Suprapubic skin (tissue), 4 donors: ENCODE measurements around the gene ZBTB20. TPM values are rescaled to one million over a fixed set of nuclear protein-coding genes. Genes with fewer than 3 reads are reported as not detected.

Source experiments
- DNase-seq, 2 donors: peaks; one replicate each; pipeline ENCODE4 v3.0.0-alpha.2; 2019; ENCODE audit warnings: low spot score in 2 of 2
- H3K27ac ChIP-seq: fragments of 200-600 bp; sonication (generic); one replicate; pipeline ENCODE4 v1.5.1; 2019
- H3K27me3 ChIP-seq: fragments of 200-600 bp; sonication (generic); one replicate; pipeline ENCODE4 v1.5.1; 2019
- H3K36me3 ChIP-seq: fragments of 200-600 bp; sonication (generic); one replicate; pipeline ENCODE4 v1.5.1; 2019
- H3K4me1 ChIP-seq: fragments of 200-600 bp; sonication (generic); one replicate; pipeline ENCODE4 v1.5.1; 2019
- H3K4me3 ChIP-seq: fragments of 200-600 bp; sonication (generic); one replicate; pipeline ENCODE4 v1.5.1; 2019; ENCODE audit warnings: mild to moderate bottlenecking
- H3K9me3 ChIP-seq: fragments of 200-600 bp; sonication (generic); one replicate; pipeline ENCODE4 v1.5.1; 2019
- EP300 ChIP-seq: sonication (generic); formaldehyde crosslinking; IDR thresholded peaks from one replicate; pipeline ENCODE4 v1.6.1; 2017; ENCODE audit warnings: antibody characterized with exemption
- POLR2A ChIP-seq, 2 donors: fragments of 450-650 bp; IDR thresholded peaks; one replicate each; pipeline ENCODE4 v1.6.1; 2017; ENCODE audit warnings: antibody characterized with exemption in 2 of 2, mild to moderate bottlenecking in 2 of 2, moderate library complexity in 2 of 2
- POLR2AphosphoS5 ChIP-seq, 3 donors: sonication (generic); formaldehyde crosslinking; IDR thresholded peaks; one replicate each; pipeline ENCODE4 v1.6.1; 2017; ENCODE audit warnings: antibody characterized with exemption in 3 of 3
- WGBS: methylation state at CpG from one replicate; pipeline ENCODE4 v1.1.5; 2018; 5-methylcytosine and 5-hydroxymethylcytosine counted together
- total RNA-seq, 4 donors: library from RNA; depleted of rRNA; stranded (reverse); fragments of >200 nt; gene quantifications; one replicate each; pipeline ENCODE4 v1.1.0, GENCODE V29; 2016
- TF ChIP-seq, protein P1 (sequence below), 2 donors: fragments of 200-600 bp in 1 of 2; fragments of 450-650 bp in 1 of 2; sonication (generic) in 1 of 2; IDR thresholded peaks; one replicate each; pipeline ENCODE4 v1.5.1; 2016 to 2019; ENCODE audit warnings: antibody characterized with exemption in 2 of 2, mild to moderate bottlenecking in 1 of 2, moderate library complexity in 1 of 2

Gene ZBTB20
- total RNA-seq, 4 donors from 2014 or later: 23.6 to 77.2 (median 39.4) TPM

DNA sequence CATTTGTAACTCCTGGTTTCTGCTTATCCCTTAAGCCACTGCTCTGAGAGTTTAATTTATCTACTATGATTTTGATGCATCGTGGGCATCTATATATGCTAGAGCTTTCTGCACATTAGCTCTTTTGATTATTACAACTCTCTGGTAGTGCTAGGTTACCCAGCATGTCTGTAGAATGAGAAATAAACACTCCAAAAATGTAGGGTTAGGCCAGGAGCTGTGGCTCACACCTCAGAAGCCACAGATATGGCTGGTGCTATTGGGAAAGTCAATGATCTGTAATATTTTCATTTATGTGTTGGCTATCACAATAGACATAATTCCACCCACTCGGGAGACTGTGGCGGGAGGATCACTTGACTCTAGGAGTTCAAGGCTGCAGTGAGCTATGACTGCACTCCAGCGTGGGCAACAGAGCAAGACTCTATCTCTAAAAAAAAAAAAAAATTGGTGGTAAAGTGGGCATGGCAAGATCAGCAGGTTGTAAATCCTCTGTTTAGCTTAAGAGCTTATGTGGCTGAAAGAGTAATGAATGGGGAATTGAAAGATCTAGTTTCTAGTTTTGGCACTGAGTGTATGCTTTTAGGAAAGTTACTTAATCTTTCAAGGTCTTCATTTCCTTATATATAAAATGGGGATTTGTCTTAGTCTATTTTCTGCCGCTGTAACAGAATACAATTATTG is 847.0 kb downstream of the ZBTB20 start:
- Histone ChIP-seq H3K4me1 (no peaks in the 10 kb centered on the region), H3K9me3 (no peaks in the 10 kb centered on the region), H3K27me3 (no peaks in the 10 kb centered on the region), H3K36me3 (no peaks in the 10 kb centered on the region), H3K4me3 (no peak overlapping the region), H3K27ac (no peak overlapping the region)
- WGBS: 91% methylated on average over 5 of the region's 5 CpGs
- TF ChIP-seq, protein P1, sequence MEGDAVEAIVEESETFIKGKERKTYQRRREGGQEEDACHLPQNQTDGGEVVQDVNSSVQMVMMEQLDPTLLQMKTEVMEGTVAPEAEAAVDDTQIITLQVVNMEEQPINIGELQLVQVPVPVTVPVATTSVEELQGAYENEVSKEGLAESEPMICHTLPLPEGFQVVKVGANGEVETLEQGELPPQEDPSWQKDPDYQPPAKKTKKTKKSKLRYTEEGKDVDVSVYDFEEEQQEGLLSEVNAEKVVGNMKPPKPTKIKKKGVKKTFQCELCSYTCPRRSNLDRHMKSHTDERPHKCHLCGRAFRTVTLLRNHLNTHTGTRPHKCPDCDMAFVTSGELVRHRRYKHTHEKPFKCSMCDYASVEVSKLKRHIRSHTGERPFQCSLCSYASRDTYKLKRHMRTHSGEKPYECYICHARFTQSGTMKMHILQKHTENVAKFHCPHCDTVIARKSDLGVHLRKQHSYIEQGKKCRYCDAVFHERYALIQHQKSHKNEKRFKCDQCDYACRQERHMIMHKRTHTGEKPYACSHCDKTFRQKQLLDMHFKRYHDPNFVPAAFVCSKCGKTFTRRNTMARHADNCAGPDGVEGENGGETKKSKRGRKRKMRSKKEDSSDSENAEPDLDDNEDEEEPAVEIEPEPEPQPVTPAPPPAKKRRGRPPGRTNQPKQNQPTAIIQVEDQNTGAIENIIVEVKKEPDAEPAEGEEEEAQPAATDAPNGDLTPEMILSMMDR (IDR thresholded peaks at IDR 0.05): no peak
- TF ChIP-seq EP300: no peak
- no peak for DNase-seq

GRCh38 chr3:114299421-114299820 is 847.7 kb downstream of the ZBTB20 start:
- no peak overlapping the region for H3K27ac ChIP-seq
- WGBS: 73% methylated on average over 13 of the region's 13 CpGs
- H3K4me1 ChIP-seq: no peaks in the 10 kb centered on the region
- no peak overlapping the region for H3K4me3 ChIP-seq
- H3K36me3 ChIP-seq: no peaks in the 10 kb centered on the region
- TF ChIP-seq POLR2AphosphoS5 (IDR thresholded peaks at IDR 0.05): no peak
- TF ChIP-seq EP300: no peak
- TF ChIP-seq, protein P1 (IDR thresholded peaks at IDR 0.05): no peak
- TF ChIP-seq POLR2A (IDR thresholded peaks at IDR 0.05): no peak
- H3K27me3 ChIP-seq: no peaks in the 10 kb centered on the region
- DNase-seq: no peak
- H3K9me3 ChIP-seq: no peaks in the 10 kb centered on the region

DNA sequence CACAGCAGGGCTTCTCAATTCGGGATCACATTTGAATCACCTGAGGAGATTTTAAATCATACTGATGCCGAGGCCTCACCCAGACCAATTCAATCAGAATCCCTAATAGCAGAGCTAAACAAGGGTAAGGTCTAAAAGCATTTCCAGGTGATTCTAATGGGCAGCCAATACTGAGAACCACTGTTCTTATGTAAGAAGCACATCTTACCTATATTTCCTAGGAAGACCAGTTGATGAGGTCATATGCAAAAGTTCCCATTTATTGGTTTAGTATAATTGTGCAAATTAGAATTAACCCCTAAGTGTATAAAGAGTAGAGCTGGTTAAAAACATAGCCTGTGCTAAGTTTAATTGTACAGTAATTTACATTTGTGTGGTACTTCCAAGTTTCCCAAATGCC is 851.1 kb downstream of the ZBTB20 start:
- no peaks in the 10 kb centered on the region for H3K9me3 ChIP-seq
- no peaks in the 10 kb centered on the region for H3K27me3 ChIP-seq
- WGBS: 87% methylated on average over 2 of the region's 2 CpGs
- no peaks in the 10 kb centered on the region for H3K4me1 ChIP-seq
- no peak for DNase-seq
- no peak overlapping the region for H3K27ac ChIP-seq
- no peaks in the 10 kb centered on the region for H3K36me3 ChIP-seq
- H3K4me3 ChIP-seq: no peak overlapping the region
- TF ChIP-seq POLR2AphosphoS5 (IDR thresholded peaks at IDR 0.05) (no peak), EP300 (no peak), POLR2A (IDR thresholded peaks at IDR 0.05) (no peak)
- TF ChIP-seq, protein P1 (IDR thresholded peaks at IDR 0.05): no peak

DNA sequence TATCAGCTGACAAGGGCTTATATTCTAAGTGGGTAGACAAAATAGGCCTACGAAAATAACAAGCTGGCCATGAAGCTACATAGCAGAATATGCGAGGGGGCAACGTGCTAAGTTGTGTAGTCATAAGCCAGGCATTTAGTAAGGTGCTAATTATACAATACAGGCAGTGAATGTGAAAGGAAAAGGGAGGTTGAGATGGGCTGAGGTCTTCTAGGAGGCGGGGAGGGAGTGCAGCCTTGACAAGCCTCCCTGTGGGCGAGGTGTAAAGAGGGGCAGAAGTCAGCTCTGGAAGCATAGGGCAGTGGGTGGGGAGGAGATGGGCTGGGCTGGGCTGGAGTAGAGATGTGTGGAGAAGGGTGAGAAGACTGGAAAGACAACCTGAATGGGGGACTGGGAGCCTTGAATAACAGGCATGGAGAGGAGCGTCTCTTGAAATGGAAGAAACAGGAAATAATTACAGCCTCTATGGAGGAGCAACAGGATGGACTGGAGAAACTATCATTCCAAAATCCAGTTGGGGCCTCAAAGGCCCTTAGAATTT is 852.1 kb downstream of the ZBTB20 start:
- no peak overlapping the region for H3K4me3 ChIP-seq
- no peaks in the 10 kb centered on the region for H3K27me3 ChIP-seq
- DNase-seq: no peak
- TF ChIP-seq POLR2A (IDR thresholded peaks at IDR 0.05) (no peak), EP300 (no peak), POLR2AphosphoS5 (IDR thresholded peaks at IDR 0.05) (no peak)
- TF ChIP-seq, protein P1 (IDR thresholded peaks at IDR 0.05): no peak
- no peak overlapping the region for H3K27ac ChIP-seq
- no peaks in the 10 kb centered on the region for H3K9me3 ChIP-seq
- 82% methylated on average over 6 of the region's 6 CpGs for WGBS
- no peaks in the 10 kb centered on the region for H3K36me3 ChIP-seq
- no peaks in the 10 kb centered on the region for H3K4me1 ChIP-seq

- no peak for DNase-seq
- TF ChIP-seq, protein P1 (IDR thresholded peaks at IDR 0.05): no peak
- TF ChIP-seq POLR2AphosphoS5 (IDR thresholded peaks at IDR 0.05) (no peak), POLR2A (IDR thresholded peaks at IDR 0.05) (no peak), EP300 (no peak)
- Histone ChIP-seq H3K4me3 (no peak within 1 kb of the TSS), H3K27me3 (no peaks in the 10 kb centered on the region), H3K27ac (no peak within 1 kb of the TSS), H3K36me3 (no peaks in the 10 kb centered on the region), H3K9me3 (no peaks in the 10 kb centered on the region), H3K4me1 (no peaks in the 10 kb centered on the region)
- WGBS: 90% methylated on average over 7 of the region's 7 CpGs
Measured at GRCh38 chr3:114293838-114294535, 853.1 kb downstream of the ZBTB20 start, which contains the start of gene TIGIT. Gene TIGIT, plus strand, starts transcription at chr3:114294028. Its CDS starts 34 bp downstream, at chr3:114294062.
